GM23338 (cell line): ENCODE data around the gene DET1.

ENCODE experiments used
- CREB1 ChIP-seq: fragments of 250-450 bp; sonication (Bioruptor Pico); IDR thresholded peaks from 2 replicates; pipeline ENCODE4 v1.5.0; 2020; ENCODE audit warnings: low read depth, mild to moderate bottlenecking, moderate library complexity
- CTCF ChIP-seq, 2 experiments: fragments of 200-600 bp in 1 of 2; sonication (generic) in 1 of 2; conservative IDR thresholded peaks; 2 replicates each; pipeline versions ENCODE4 v1.5.1 to v1.6.1; 2016 to 2017; ENCODE audit warnings: antibody characterized with exemption in 2 of 2, low read depth in 2 of 2, mild to moderate bottlenecking in 2 of 2, moderate library complexity in 1 of 2
- EZH2 ChIP-seq: fragments of 200-600 bp; sonication (generic); IDR thresholded peaks from one replicate; pipeline ENCODE4 v1.8.0; 2017; ENCODE audit warnings: antibody characterized with exemption, mild to moderate bottlenecking, low read depth; ENCODE audit not compliant: unreplicated experiment
- EZH2phosphoT487 ChIP-seq: fragments of 200-600 bp; sonication (generic); IDR thresholded peaks from one replicate; pipeline ENCODE4 v1.8.1; 2018; ENCODE audit warnings: antibody characterized with exemption; ENCODE audit not compliant: unreplicated experiment
- POLR2AphosphoS5 ChIP-seq: IDR thresholded peaks from 2 replicates; pipeline ENCODE4 v1.6.1; 2016; ENCODE audit warnings: antibody characterized with exemption, low read depth
- REST ChIP-seq: IDR thresholded peaks from one replicate; pipeline ENCODE4 v1.6.1; 2018; ENCODE audit warnings: antibody characterized with exemption; ENCODE audit not compliant: unreplicated experiment
- STAT1 ChIP-seq: IDR thresholded peaks from one replicate; pipeline ENCODE4 v1.6.1; 2016; ENCODE audit warnings: antibody characterized with exemption; ENCODE audit not compliant: unreplicated experiment

- TF ChIP-seq POLR2AphosphoS5 = no peak
- no peak for TF ChIP-seq CTCF (conservative IDR thresholded peaks at IDR 0.05; ENCODE audit: low read depth in 2 of 2)
- TF ChIP-seq EZH2 = no peak
- TF ChIP-seq EZH2phosphoT487 = no peak
- TF ChIP-seq CREB1 (CRISPR knock-in tag) = no peak
- TF ChIP-seq REST = no peak
- TF ChIP-seq STAT1 = no peak
Measured at GRCh38 chr15:88469321-88469720, 77.2 kb downstream of the DET1 start.
